VCaP (cell line): ENCODE results near the gene TIMM29.

Experiments
- H3K27ac ChIP-seq: fragments of 450-650 bp; 2 replicates; pipeline ENCODE4 v1.5.1; 2017
- TF ChIP-seq, protein P1 (sequence below): fragments of 450-650 bp; conservative IDR thresholded peaks from 2 replicates; pipeline ENCODE4 v1.5.1; 2017; ENCODE audit warnings: mild to moderate bottlenecking, moderate library complexity

TIMM29 gene

GRCh38 chr19:10888421-10888866 lies 40.2 kb upstream of the TIMM29 start:
- TF ChIP-seq, protein P1, sequence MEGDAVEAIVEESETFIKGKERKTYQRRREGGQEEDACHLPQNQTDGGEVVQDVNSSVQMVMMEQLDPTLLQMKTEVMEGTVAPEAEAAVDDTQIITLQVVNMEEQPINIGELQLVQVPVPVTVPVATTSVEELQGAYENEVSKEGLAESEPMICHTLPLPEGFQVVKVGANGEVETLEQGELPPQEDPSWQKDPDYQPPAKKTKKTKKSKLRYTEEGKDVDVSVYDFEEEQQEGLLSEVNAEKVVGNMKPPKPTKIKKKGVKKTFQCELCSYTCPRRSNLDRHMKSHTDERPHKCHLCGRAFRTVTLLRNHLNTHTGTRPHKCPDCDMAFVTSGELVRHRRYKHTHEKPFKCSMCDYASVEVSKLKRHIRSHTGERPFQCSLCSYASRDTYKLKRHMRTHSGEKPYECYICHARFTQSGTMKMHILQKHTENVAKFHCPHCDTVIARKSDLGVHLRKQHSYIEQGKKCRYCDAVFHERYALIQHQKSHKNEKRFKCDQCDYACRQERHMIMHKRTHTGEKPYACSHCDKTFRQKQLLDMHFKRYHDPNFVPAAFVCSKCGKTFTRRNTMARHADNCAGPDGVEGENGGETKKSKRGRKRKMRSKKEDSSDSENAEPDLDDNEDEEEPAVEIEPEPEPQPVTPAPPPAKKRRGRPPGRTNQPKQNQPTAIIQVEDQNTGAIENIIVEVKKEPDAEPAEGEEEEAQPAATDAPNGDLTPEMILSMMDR: no peak
- no peak overlapping the region for H3K27ac ChIP-seq

DNA sequence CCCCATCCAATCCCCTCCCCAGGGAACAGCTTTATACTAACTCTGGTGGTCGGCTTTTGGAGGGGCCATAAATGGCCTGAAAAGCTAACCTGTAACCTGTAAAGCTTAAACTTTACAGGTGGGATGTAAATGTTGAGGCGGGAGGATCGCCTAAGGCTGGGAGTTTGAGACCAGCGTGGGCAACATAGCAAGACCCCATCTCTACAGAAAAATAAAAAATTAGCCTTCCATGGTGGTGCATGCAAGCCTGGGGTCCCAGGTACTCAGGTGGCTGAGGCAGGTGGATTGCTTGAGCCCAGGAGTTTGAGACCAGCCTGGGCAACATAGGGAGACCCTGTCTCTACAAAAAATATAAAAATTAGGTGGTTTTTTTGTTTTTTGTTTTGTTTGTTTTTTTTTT lies 38.7 kb upstream of the TIMM29 start:
- no peak overlapping the region for H3K27ac ChIP-seq
- TF ChIP-seq, protein P1: no peak

GRCh38 chr19:10891405-10892086 lies 37.1 kb upstream of the TIMM29 start:
- TF ChIP-seq, protein P1: no peak
- H3K27ac ChIP-seq: no peak overlapping the region

DNA sequence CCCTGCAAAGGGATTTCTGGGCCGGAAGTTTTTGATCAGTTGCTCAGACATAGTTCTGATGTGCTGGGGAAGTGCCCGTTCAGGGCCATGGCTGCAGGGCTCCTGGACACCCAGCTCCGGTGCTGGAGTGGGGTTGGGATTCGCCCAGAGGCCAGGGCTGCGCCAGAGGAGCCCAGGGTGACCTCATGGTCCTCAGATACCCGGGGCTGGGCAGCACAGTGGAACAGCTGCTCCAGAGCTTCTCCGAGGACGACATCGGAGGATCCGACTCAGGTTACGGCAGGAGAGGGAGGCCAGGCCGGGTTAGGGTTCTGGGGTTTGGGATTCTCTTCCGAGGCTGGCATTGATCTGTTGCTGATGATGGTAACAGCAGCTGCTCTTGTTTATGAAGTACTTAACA lies 36.4 kb upstream of the TIMM29 start:
- TF ChIP-seq, protein P1: no peak
- H3K27ac ChIP-seq: no peak overlapping the region

DNA sequence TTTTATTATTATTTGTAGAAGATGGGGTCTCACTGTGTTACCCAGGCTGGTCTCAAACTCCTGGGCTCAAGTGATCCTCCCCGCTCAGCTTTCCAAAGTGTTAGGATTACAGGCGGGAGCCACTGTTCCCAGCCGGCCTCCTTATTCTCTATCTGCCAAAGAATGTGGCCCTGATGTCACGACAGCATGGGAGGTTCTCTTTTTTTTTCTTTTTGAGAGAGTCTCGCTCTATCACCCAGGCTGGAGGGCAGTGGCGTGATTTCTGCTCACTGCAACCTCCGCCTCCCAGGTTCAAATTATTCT lies 33.7 kb upstream of the TIMM29 start:
- TF ChIP-seq, protein P1: no peak
- H3K27ac ChIP-seq: no peak overlapping the region

DNA sequence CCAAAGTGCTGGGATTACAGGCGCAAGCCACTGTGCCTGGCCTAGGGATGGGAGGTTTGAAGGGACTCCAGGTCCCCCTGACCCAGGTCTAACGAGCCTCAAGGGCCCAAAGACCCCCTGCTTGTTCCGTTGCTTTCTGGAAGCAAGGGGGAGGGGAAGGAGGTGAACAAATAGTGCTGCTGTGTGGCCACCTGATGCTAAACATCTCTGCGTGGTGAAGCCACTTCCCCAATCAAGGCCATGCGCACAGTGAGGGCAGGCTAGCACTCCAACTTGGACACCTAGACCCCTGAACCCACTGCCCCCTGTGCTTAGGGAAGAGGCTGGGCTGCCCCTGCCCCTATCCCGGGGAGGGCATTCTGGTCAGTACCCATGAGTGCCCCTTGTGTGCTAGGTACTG lies 33.2 kb upstream of the TIMM29 start:
- TF ChIP-seq, protein P1: no peak

DNA sequence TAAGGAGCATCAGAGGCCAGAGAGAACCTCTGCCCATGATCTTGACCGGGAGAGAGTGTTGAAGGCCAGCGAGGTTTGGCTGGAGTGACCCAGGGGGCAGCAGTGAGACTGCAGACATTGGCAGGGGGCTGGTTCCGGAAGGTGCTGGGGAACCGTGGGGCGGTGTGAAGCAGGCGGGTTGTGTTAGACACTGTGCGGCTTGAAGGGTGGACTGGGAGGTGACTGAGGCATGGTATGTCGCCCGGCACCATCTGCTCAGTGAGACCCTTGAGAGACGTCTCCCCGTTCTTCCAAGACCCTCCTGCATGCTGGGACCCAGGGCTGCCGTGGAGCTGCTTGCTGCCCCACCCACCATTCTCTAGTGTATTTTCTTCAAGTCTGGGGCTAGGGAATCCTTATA lies 32.7 kb upstream of the TIMM29 start:
- H3K27ac ChIP-seq: peak overlapping the region; percentile 69

More for the DNA sequence above, 33.2 kb upstream of the TIMM29 start:
- H3K27ac ChIP-seq: peak overlapping the region; percentile 69

More for the DNA sequence above, 32.7 kb upstream of the TIMM29 start:
- TF ChIP-seq, protein P1: 0 out of 2 replicates have a peak, but pooled peaks have one; percentile 9
